ENCODE data around the gene AOPEP.

DNA sequence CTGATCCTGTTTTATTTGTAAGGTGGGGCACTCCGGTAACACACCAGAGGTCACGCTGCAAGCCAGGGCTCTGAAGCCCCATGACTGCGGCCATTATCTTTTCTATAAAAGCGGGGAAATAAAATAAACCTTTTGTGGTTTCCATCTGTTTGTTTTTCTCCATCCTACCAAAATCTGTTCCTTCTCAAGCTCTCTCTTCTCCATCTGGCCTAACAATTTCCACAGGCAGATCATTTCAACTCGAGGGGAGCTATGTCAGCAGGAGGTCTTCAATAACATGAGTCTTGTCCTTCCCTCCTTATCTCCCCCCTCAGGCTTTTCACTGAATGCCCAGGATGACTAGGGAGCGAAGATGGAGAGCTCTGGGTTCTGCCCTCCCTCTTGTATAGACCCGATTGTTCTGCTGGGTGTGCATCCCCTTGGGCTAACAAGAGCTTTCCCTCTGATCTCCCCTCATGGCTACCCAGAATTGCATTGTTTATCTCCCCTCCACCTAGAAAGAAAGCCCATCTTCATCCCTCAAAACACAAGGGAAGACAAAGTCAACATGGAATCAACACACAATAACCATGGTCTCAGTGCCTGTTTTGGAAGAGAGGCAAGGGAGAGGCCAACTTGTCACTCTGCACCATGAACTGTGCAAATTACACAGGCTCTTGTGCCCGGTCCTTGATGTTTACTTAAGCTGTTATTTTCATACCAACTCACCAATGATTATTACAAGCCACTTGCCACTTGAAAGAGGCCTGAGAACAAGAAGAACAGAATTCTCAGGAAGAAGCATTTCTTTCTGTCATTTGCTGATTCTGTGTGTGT, 403.2 kb downstream of the AOPEP start:
- TF ChIP-seq, protein P1, sequence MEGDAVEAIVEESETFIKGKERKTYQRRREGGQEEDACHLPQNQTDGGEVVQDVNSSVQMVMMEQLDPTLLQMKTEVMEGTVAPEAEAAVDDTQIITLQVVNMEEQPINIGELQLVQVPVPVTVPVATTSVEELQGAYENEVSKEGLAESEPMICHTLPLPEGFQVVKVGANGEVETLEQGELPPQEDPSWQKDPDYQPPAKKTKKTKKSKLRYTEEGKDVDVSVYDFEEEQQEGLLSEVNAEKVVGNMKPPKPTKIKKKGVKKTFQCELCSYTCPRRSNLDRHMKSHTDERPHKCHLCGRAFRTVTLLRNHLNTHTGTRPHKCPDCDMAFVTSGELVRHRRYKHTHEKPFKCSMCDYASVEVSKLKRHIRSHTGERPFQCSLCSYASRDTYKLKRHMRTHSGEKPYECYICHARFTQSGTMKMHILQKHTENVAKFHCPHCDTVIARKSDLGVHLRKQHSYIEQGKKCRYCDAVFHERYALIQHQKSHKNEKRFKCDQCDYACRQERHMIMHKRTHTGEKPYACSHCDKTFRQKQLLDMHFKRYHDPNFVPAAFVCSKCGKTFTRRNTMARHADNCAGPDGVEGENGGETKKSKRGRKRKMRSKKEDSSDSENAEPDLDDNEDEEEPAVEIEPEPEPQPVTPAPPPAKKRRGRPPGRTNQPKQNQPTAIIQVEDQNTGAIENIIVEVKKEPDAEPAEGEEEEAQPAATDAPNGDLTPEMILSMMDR (IDR thresholded peaks at IDR 0.05), result no peak
- TF ChIP-seq, protein P2, sequence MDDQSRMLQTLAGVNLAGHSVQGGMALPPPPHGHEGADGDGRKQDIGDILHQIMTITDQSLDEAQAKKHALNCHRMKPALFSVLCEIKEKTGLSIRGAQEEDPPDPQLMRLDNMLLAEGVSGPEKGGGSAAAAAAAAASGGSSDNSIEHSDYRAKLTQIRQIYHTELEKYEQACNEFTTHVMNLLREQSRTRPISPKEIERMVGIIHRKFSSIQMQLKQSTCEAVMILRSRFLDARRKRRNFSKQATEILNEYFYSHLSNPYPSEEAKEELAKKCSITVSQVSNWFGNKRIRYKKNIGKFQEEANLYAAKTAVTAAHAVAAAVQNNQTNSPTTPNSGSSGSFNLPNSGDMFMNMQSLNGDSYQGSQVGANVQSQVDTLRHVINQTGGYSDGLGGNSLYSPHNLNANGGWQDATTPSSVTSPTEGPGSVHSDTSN (IDR thresholded peaks at IDR 0.05), result no peak
- TF ChIP-seq RFX5 (IDR thresholded peaks at IDR 0.05; ENCODE audit: low read length), result no peak
- no peak for TF ChIP-seq EP300 (IDR thresholded peaks at IDR 0.05; ENCODE audit: borderline replicate concordance in 1 of 2, low read depth in 1 of 2, low read length in 1 of 2)
- TF ChIP-seq, protein P3, sequence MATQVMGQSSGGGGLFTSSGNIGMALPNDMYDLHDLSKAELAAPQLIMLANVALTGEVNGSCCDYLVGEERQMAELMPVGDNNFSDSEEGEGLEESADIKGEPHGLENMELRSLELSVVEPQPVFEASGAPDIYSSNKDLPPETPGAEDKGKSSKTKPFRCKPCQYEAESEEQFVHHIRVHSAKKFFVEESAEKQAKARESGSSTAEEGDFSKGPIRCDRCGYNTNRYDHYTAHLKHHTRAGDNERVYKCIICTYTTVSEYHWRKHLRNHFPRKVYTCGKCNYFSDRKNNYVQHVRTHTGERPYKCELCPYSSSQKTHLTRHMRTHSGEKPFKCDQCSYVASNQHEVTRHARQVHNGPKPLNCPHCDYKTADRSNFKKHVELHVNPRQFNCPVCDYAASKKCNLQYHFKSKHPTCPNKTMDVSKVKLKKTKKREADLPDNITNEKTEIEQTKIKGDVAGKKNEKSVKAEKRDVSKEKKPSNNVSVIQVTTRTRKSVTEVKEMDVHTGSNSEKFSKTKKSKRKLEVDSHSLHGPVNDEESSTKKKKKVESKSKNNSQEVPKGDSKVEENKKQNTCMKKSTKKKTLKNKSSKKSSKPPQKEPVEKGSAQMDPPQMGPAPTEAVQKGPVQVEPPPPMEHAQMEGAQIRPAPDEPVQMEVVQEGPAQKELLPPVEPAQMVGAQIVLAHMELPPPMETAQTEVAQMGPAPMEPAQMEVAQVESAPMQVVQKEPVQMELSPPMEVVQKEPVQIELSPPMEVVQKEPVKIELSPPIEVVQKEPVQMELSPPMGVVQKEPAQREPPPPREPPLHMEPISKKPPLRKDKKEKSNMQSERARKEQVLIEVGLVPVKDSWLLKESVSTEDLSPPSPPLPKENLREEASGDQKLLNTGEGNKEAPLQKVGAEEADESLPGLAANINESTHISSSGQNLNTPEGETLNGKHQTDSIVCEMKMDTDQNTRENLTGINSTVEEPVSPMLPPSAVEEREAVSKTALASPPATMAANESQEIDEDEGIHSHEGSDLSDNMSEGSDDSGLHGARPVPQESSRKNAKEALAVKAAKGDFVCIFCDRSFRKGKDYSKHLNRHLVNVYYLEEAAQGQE (IDR thresholded peaks at IDR 0.05; ENCODE audit: low read depth, low read length), result no peak
- no peak for TF ChIP-seq EZH2phosphoT487 (IDR thresholded peaks at IDR 0.05; ENCODE audit: borderline replicate concordance, low read depth)
- TF ChIP-seq POLR2AphosphoS5 (IDR thresholded peaks at IDR 0.05; ENCODE audit: low read depth, low read length), result no peak
- TF ChIP-seq YY1 (IDR thresholded peaks at IDR 0.05; ENCODE audit: low read depth), result no peak
- no peak for TF ChIP-seq RCOR1 (IDR thresholded peaks at IDR 0.05; ENCODE audit: low read length)
- TF ChIP-seq, protein P4, sequence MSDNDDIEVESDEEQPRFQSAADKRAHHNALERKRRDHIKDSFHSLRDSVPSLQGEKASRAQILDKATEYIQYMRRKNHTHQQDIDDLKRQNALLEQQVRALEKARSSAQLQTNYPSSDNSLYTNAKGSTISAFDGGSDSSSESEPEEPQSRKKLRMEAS (IDR thresholded peaks at IDR 0.05; ENCODE audit: low read depth), result no peak
- TF ChIP-seq NRF1 (IDR thresholded peaks at IDR 0.05; ENCODE audit: low read depth, low read length), result no peak
